B cell (primary cell): ENCODE data around the gene B3GAT3. TPM values are rescaled to one million over a fixed set of nuclear protein-coding genes. Genes with fewer than 3 reads are reported as not detected.

ENCODE experiments used
- ATAC-seq: fragments of 200-7000 bp; cut with Tn5 transposase; one replicate; pipeline ENCODE4 v1.10.0; 2021; ENCODE audit warnings: low read depth, mild to moderate bottlenecking, moderate number of reproducible peaks, moderate library complexity
- CTCF ChIA-PET: fragments of 350-600 bp; sonication (Branson Sonifier 250); formaldehyde crosslinking; loops from one replicate; lab custom pipeline; 2021; ENCODE audit warnings: antibody characterized with exemption, inconsistent platforms; lab: Charles Lee
- POLR2A ChIA-PET: fragments of 350-600 bp; sonication (Branson Sonifier 250); formaldehyde crosslinking; loops from one replicate; lab custom pipeline; 2021; ENCODE audit warnings: antibody characterized with exemption; lab: Charles Lee
- DNase-seq: peaks from one replicate; pipeline ENCODE4 v3.0.0; 2013
- H2AFZ ChIP-seq: 2 replicates; pipeline ENCODE4 v1.6.1; 2012; ENCODE audit warnings: mild to moderate bottlenecking, low read depth, low read length; ENCODE audit not compliant: insufficient read depth, poor library complexity, severe bottlenecking
- H3K27ac ChIP-seq, 2 donors: 1 replicate in 1 of 2; 2 replicates in 1 of 2; pipeline ENCODE4 v1.5.1; 2012 to 2013; ENCODE audit warnings: low read length in 2 of 2, mild to moderate bottlenecking in 2 of 2, moderate library complexity in 1 of 2
- H3K27me3 ChIP-seq, 4 experiments: fragments of 200-600 bp in 1 of 4; sonication (generic) in 1 of 4; replicated peaks in 1 of 4; 1 replicate in 2 of 4; 2 replicates in 2 of 4; pipeline versions ENCODE4 v1.6.1 to v1.7.0; 2013 to 2016; ENCODE audit warnings: low read length in 3 of 4, mild to moderate bottlenecking in 2 of 4, mixed read lengths in 1 of 4, moderate library complexity in 1 of 4; ENCODE audit not compliant: insufficient read depth in 4 of 4, control insufficient read depth in 3 of 4; ENCODE audit errors: control extremely low read depth in 1 of 4
- H3K36me3 ChIP-seq, 2 experiments: replicated peaks in 1 of 2; 1 replicate in 1 of 2; 2 replicates in 1 of 2; pipeline versions ENCODE4 v1.6.1 to v1.7.1; 2013; ENCODE audit warnings: low read length in 1 of 2; ENCODE audit not compliant: insufficient read depth in 2 of 2, control insufficient read depth in 1 of 2; ENCODE audit errors: control extremely low read depth in 1 of 2, extremely low read depth in 1 of 2
- H3K4me1 ChIP-seq, 2 donors: fragments of 200-600 bp in 1 of 2; sonication (generic) in 1 of 2; 1 replicate in 1 of 2; 2 replicates in 1 of 2; pipeline versions ENCODE4 v1.5.1 to v1.6.1; 2013 to 2017; ENCODE audit warnings: low read length in 2 of 2; ENCODE audit not compliant: control insufficient read depth in 2 of 2, insufficient read depth in 2 of 2
- H3K4me2 ChIP-seq: replicated peaks from 2 replicates; pipeline ENCODE3; 2012; ENCODE audit warnings: mild to moderate bottlenecking, low read depth, low read length; ENCODE audit not compliant: poor library complexity, severe bottlenecking
- H3K4me3 ChIP-seq, 5 experiments: fragments of 200-600 bp in 1 of 5; sonication (generic) in 1 of 5; 1 replicate in 3 of 5; 2 replicates in 2 of 5; pipeline versions ENCODE4 v1.5.1 to v1.7.0; 2011 to 2016; ENCODE audit warnings: low read length in 4 of 5, mild to moderate bottlenecking in 4 of 5, low read depth in 2 of 5, control low read depth in 1 of 5, moderate library complexity in 1 of 5; ENCODE audit not compliant: insufficient read depth in 1 of 5; ENCODE audit errors: control extremely low read depth in 1 of 5, extremely low read depth in 1 of 5
- H3K79me2 ChIP-seq: fragments of 200-600 bp; sonication (generic); one replicate; pipeline ENCODE4 v1.6.0; 2016; ENCODE audit warnings: low read length; ENCODE audit not compliant: control insufficient read depth, insufficient read depth
- H3K9ac ChIP-seq: fragments of 200-600 bp; sonication (generic); 2 replicates; pipeline ENCODE4 v1.6.1; 2017; ENCODE audit warnings: mild to moderate bottlenecking, low read length, moderate library complexity
- H3K9me3 ChIP-seq, 3 donors: one replicate each; pipeline versions ENCODE4 v1.6.1 to v1.7.1; 2013; ENCODE audit warnings: low read length in 2 of 3; ENCODE audit not compliant: control insufficient read depth in 2 of 3, insufficient read depth in 1 of 3; ENCODE audit errors: control extremely low read depth in 1 of 3
- H4K20me1 ChIP-seq: 2 replicates; pipeline ENCODE4 v1.6.0; 2012; ENCODE audit warnings: mild to moderate bottlenecking, low read length; ENCODE audit not compliant: insufficient read depth, control insufficient read depth, poor library complexity, severe bottlenecking
- H3K27ac Mint-ChIP-seq: one replicate; pipeline ENCODE4 v1.8.0; 2021; ENCODE audit warnings: mixed read lengths
- H3K27me3 Mint-ChIP-seq: one replicate; pipeline ENCODE4 v1.8.0; 2021; ENCODE audit warnings: mixed read lengths
- H3K4me1 Mint-ChIP-seq: one replicate; pipeline ENCODE4 v1.8.0; 2021; ENCODE audit warnings: mixed read lengths
- H3K4me3 Mint-ChIP-seq: one replicate; pipeline ENCODE4 v1.8.0; 2021; ENCODE audit warnings: mixed read lengths
- H3K9me3 Mint-ChIP-seq: one replicate; pipeline ENCODE4 v1.8.0; 2022; ENCODE audit warnings: mixed read lengths; ENCODE audit not compliant: insufficient read depth
- EZH2 ChIP-seq: IDR thresholded peaks from 2 replicates; pipeline ENCODE4 v1.6.1; 2012; ENCODE audit warnings: borderline replicate concordance, low read depth, mild to moderate bottlenecking, moderate library complexity, low read length; ENCODE audit not compliant: insufficient read depth, poor library complexity, severe bottlenecking
- WGBS: methylation state at CpG from one replicate; pipeline ENCODE4 v1.1.5; 2013; ENCODE audit warnings: missing lambda C conversion rate; ENCODE audit not compliant: insufficient coverage; 5-methylcytosine and 5-hydroxymethylcytosine counted together
- intact Hi-C: fragments of 100-400 bp; cut with micrococcal nuclease; formaldehyde crosslinking; loops from one replicate; pipeline ENCODE4 v1.10.0; 2022
- polyA plus RNA-seq: library from polyadenylated mRNA; depleted of rRNA; stranded (reverse); fragments of >200 nt; gene quantifications from 2 replicates; pipeline ENCODE4 v1.2.3, GENCODE V29; 2012
- total RNA-seq, 2 donors: library from RNA; stranded (reverse); fragments of 120-200 nt in 1 of 2; gene quantifications; 1 replicate in 1 of 2; 2 replicates in 1 of 2; pipeline versions ENCODE4 v1.2.3 to v1.2.4, GENCODE V29; 2013 to 2022
- TF ChIP-seq, protein P1 (sequence below): fragments of 200-600 bp; IDR thresholded peaks from one replicate; pipeline ENCODE4 v1.8.0; 2022; ENCODE audit warnings: antibody characterized with exemption, mild to moderate bottlenecking

The B3GAT3 gene
- total and polyA plus RNA-seq, 2 donors (not counting 1 experiment from before 2014, with no cell fraction given): 66.6 to 89.3 TPM

DNA sequence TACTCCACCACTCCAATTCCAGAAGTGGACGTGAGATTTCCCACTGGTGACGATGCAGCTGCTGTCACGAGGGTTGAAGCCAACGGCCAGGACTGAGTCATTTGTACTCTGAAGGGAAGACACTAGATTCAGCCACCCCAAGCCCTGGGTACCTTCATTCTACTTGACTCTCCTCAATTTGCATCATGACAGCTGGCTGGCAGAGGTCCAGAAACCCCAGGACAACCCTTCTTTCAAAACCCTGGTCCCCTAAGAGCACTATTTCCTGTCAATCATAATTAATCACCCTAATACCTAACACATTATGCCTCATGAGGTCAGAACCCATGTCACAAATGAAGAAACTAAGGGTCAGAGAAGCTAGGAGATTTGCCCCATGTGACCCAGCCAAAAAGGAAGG lies 14.1 kb downstream of the B3GAT3 start:
- no peaks in the 10 kb centered on the region for H3K9me3 ChIP-seq
- peaks cover 0 to 46% of the 10 kb centered on the region in 2 experiments for H3K36me3 ChIP-seq
- H3K27ac ChIP-seq: no peak overlapping the region
- 68% methylated on average over 4 of the region's 4 CpGs for WGBS
- no peak for DNase-seq
- H3K79me2 ChIP-seq: peaks cover 66% of the 10 kb centered on the region
- H4K20me1 ChIP-seq: no peaks in the 10 kb centered on the region
- no peaks in the 10 kb centered on the region for H3K27me3 ChIP-seq
- H3K9ac ChIP-seq: no peak overlapping the region
- H3K4me3 Mint-ChIP-seq: no peak overlapping the region
- no peaks in the 10 kb centered on the region for H3K27me3 Mint-ChIP-seq
- TF ChIP-seq EZH2: no peak
- TF ChIP-seq, protein P1, sequence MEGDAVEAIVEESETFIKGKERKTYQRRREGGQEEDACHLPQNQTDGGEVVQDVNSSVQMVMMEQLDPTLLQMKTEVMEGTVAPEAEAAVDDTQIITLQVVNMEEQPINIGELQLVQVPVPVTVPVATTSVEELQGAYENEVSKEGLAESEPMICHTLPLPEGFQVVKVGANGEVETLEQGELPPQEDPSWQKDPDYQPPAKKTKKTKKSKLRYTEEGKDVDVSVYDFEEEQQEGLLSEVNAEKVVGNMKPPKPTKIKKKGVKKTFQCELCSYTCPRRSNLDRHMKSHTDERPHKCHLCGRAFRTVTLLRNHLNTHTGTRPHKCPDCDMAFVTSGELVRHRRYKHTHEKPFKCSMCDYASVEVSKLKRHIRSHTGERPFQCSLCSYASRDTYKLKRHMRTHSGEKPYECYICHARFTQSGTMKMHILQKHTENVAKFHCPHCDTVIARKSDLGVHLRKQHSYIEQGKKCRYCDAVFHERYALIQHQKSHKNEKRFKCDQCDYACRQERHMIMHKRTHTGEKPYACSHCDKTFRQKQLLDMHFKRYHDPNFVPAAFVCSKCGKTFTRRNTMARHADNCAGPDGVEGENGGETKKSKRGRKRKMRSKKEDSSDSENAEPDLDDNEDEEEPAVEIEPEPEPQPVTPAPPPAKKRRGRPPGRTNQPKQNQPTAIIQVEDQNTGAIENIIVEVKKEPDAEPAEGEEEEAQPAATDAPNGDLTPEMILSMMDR: no peak
- H3K27ac Mint-ChIP-seq: peak overlapping the region; percentile 59
- H3K4me1 Mint-ChIP-seq: peaks cover 35% of the 10 kb centered on the region
- ChIA-PET CTCF (interaction anchor here (0.6 to 1.7 kb wide), 3 partner anchors 16 to 65 kb away, joined by 3 to 8 read pairs (median 5); partner anchors contain the start of gene TUT1), POLR2A (interaction anchor here (0.7 to 1.8 kb wide), 5 partner anchors 9 to 1698 kb away, joined by 3 to 5 read pairs (median 3); partner anchors contain the start of genes C11orf98, CSKMT, EEF1G and ESRRA)
- H2AFZ ChIP-seq: no peak overlapping the region
- no peaks in the 10 kb centered on the region for H3K9me3 Mint-ChIP-seq
- peaks cover 10 to 28% of the 10 kb centered on the region in 2 donors for H3K4me1 ChIP-seq
- no peak overlapping the region for H3K4me2 ChIP-seq
- intact Hi-C loops: no loop called here
- no peak overlapping the region for H3K4me3 ChIP-seq
- no peak for ATAC-seq

- no peak overlapping the region for H3K9ac ChIP-seq
Observed at GRCh38 chr11:62605902-62606301, 15.9 kb downstream of the B3GAT3 start.

More at GRCh38 chr11:62605902-62606301, 15.9 kb downstream of the B3GAT3 start:
- ATAC-seq (no peak), DNase-seq (no peak)
- intact Hi-C loops: no loop called here
- H3K27me3 ChIP-seq: no peaks in the 10 kb centered on the region
- Mint-ChIP-seq H3K27me3 (no peaks in the 10 kb centered on the region), H3K27ac (no peak overlapping the region), H3K4me1 (peaks cover 33% of the 10 kb centered on the region), H3K9me3 (no peaks in the 10 kb centered on the region), H3K4me3 (no peak overlapping the region)
- POLR2A ChIA-PET: interaction anchor here (0.7 kb wide), 1 partner anchor 104 kb away, joined by 11 read pairs; no protein-coding TSS in a partner anchor
- H4K20me1 ChIP-seq: no peaks in the 10 kb centered on the region
- H3K4me3 ChIP-seq: no peak overlapping the region
- TF ChIP-seq, protein P1: no peak
- no peak for TF ChIP-seq EZH2
- no peaks in the 10 kb centered on the region for H3K9me3 ChIP-seq
- peaks cover 63% of the 10 kb centered on the region for H3K79me2 ChIP-seq
- peaks cover 0 to 46% of the 10 kb centered on the region in 2 experiments for H3K36me3 ChIP-seq
- H3K27ac ChIP-seq: no peak overlapping the region
- peaks cover 1 to 26% of the 10 kb centered on the region in 2 donors for H3K4me1 ChIP-seq
- H2AFZ ChIP-seq: no peak overlapping the region
- H3K4me2 ChIP-seq: no peak overlapping the region
- CTCF ChIA-PET: interaction anchor here (0.5 kb wide), 1 partner anchor 157 kb away, joined by 3 read pairs; no protein-coding TSS in a partner anchor
- WGBS: 98% methylated on average over 13 of the region's 15 CpGs
